ENCODE measurements around the gene LTB4R2.

The LTB4R2 gene

GRCh38 chr14:24299255-24300191, 10.4 kb upstream of the LTB4R2 start, which contains the start of the genes DHRS1 and NOP9:
Gene DHRS1 (minus strand): TSS chr14:24299780. CDS start chr14:24299106, 674 bp downstream.
Gene NOP9 (plus strand): TSS chr14:24299850. CDS start chr14:24299955, 105 bp downstream.
- no peaks in the 10 kb centered on the region for H3K27me3 ChIP-seq (replicated peaks; ENCODE audit: control insufficient read depth, insufficient read depth, low read length, poor library complexity, severe bottlenecking)
- H3K27ac ChIP-seq (ENCODE audit: insufficient read depth, low read length, poor library complexity, severe bottlenecking), result peak within 1 kb of the TSS; percentile 86
- peak; percentile 86 to 88 (median 87) for DNase-seq
- peaks cover 24% of the 10 kb centered on the region for H3K4me1 ChIP-seq (ENCODE audit: control insufficient read depth, insufficient read depth, low read length, poor library complexity, severe bottlenecking)
- H3K36me3 ChIP-seq (ENCODE audit: control insufficient read depth, insufficient read depth, low read length), result peaks cover 46% of the 10 kb centered on the region
- H3K4me3 ChIP-seq (ENCODE audit: insufficient read depth, low read depth, low read length, poor library complexity, severe bottlenecking), result peak within 1 kb of the TSS; percentile 69
- H3K9me3 ChIP-seq (ENCODE audit: control insufficient read depth, low read length), result no peaks in the 10 kb centered on the region

DNA sequence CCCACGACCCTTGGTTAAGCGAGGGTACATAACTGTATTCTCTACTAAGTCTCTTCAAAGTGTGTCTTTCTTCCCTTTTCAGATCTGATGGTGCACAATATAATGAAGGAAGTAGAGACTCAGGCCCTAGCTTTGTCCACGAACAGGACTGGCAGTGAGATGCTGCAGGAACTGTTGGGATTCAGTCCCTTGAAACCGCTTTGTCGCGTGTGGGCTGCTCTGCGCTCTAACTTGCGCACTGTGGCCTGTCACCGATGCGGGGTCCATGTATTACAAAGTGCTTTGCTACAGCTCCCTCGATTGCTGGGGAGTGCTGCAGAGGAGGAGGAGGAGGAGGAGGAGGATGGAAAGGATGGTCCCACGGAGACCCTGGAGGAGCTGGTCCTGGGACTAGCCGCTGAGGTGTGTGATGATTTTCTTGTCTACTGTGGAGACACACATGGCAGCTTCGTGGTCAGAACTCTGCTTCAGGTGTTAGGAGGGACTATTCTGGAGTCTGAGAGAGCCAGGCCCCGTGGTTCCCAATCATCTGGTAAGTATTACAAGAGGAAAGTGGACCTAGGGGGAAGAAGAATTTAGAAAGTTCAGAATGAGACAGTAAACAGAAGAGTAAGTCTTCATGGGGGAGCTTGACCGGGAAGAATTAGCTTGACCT, 9.5 kb upstream of the LTB4R2 start:
- peaks cover 24% of the 10 kb centered on the region for H3K4me1 ChIP-seq (ENCODE audit: control insufficient read depth, insufficient read depth, low read length, poor library complexity, severe bottlenecking)
- no peaks in the 10 kb centered on the region for H3K9me3 ChIP-seq (ENCODE audit: control insufficient read depth, low read length)
- H3K27me3 ChIP-seq (replicated peaks; ENCODE audit: control insufficient read depth, insufficient read depth, low read length, poor library complexity, severe bottlenecking), result no peaks in the 10 kb centered on the region
- DNase-seq, result no peak
- peak overlapping the region; percentile 86 for H3K27ac ChIP-seq (ENCODE audit: insufficient read depth, low read length, poor library complexity, severe bottlenecking)
- H3K4me3 ChIP-seq (ENCODE audit: insufficient read depth, low read depth, low read length, poor library complexity, severe bottlenecking), result peak overlapping the region; percentile 69
- peaks cover 49% of the 10 kb centered on the region for H3K36me3 ChIP-seq (ENCODE audit: control insufficient read depth, insufficient read depth, low read length)

DNA sequence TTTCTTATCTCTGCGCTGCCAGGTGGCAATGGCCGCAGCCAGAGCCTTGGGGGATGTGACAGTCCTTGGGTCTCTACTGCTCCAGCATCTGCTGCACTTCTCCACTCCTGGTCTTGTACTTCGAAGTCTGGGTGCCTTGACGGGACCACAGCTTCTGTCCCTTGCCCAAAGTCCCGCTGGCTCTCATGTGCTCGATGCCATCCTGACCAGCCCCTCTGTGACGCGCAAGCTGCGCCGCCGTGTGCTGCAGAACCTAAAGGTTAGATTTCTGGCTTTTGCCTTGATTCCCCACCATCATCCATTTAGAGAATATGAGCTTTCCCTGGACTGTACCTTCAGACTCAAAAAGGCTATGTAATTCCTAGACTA, 5.9 kb upstream of the LTB4R2 start:
- H3K27me3 ChIP-seq (replicated peaks; ENCODE audit: control insufficient read depth, insufficient read depth, low read length, poor library complexity, severe bottlenecking), result no peaks in the 10 kb centered on the region
- no peak overlapping the region for H3K27ac ChIP-seq (ENCODE audit: insufficient read depth, low read length, poor library complexity, severe bottlenecking)
- no peaks in the 10 kb centered on the region for H3K9me3 ChIP-seq (ENCODE audit: control insufficient read depth, low read length)
- no peak overlapping the region for H3K4me3 ChIP-seq (ENCODE audit: insufficient read depth, low read depth, low read length, poor library complexity, severe bottlenecking)
- DNase-seq, result no peak
- peaks cover 60% of the 10 kb centered on the region for H3K36me3 ChIP-seq (ENCODE audit: control insufficient read depth, insufficient read depth, low read length)
- peaks cover 16% of the 10 kb centered on the region for H3K4me1 ChIP-seq (ENCODE audit: control insufficient read depth, insufficient read depth, low read length, poor library complexity, severe bottlenecking)

GRCh38 chr14:24307156-24307574, 2.8 kb upstream of the LTB4R2 start:
- no peaks in the 10 kb centered on the region for H3K9me3 ChIP-seq (ENCODE audit: control insufficient read depth, low read length)
- no peaks in the 10 kb centered on the region for H3K27me3 ChIP-seq (replicated peaks; ENCODE audit: control insufficient read depth, insufficient read depth, low read length, poor library complexity, severe bottlenecking)
- H3K4me3 ChIP-seq (ENCODE audit: insufficient read depth, low read depth, low read length, poor library complexity, severe bottlenecking), result no peak overlapping the region
- H3K36me3 ChIP-seq (ENCODE audit: control insufficient read depth, insufficient read depth, low read length), result peaks cover 55% of the 10 kb centered on the region
- H3K4me1 ChIP-seq (ENCODE audit: control insufficient read depth, insufficient read depth, low read length, poor library complexity, severe bottlenecking), result peaks cover 29% of the 10 kb centered on the region
- DNase-seq, result no peak
- H3K27ac ChIP-seq (ENCODE audit: insufficient read depth, low read length, poor library complexity, severe bottlenecking), result no peak overlapping the region

- Histone ChIP-seq H3K9me3 (ENCODE audit: control insufficient read depth, low read length) (no peaks in the 10 kb centered on the region), H3K4me3 (ENCODE audit: insufficient read depth, low read depth, low read length, poor library complexity, severe bottlenecking) (no peak within 1 kb of the TSS), H3K27ac (ENCODE audit: insufficient read depth, low read length, poor library complexity, severe bottlenecking) (peak within 1 kb of the TSS; percentile 25), H3K4me1 (ENCODE audit: control insufficient read depth, insufficient read depth, low read length, poor library complexity, severe bottlenecking) (peaks cover 35% of the 10 kb centered on the region), H3K27me3 (replicated peaks; ENCODE audit: control insufficient read depth, insufficient read depth, low read length, poor library complexity, severe bottlenecking) (no peaks in the 10 kb centered on the region), H3K36me3 (ENCODE audit: control insufficient read depth, insufficient read depth, low read length) (peaks cover 49% of the 10 kb centered on the region)
- DNase-seq, result peak in 2 of 3 donors; percentile 31 to 52
Measured at GRCh38 chr14:24307575-24308341, 2.2 kb upstream of the LTB4R2 start, which contains the start of gene CIDEB. Gene CIDEB (minus strand): TSS chr14:24307977. CDS start chr14:24307858, 119 bp downstream.

DNA sequence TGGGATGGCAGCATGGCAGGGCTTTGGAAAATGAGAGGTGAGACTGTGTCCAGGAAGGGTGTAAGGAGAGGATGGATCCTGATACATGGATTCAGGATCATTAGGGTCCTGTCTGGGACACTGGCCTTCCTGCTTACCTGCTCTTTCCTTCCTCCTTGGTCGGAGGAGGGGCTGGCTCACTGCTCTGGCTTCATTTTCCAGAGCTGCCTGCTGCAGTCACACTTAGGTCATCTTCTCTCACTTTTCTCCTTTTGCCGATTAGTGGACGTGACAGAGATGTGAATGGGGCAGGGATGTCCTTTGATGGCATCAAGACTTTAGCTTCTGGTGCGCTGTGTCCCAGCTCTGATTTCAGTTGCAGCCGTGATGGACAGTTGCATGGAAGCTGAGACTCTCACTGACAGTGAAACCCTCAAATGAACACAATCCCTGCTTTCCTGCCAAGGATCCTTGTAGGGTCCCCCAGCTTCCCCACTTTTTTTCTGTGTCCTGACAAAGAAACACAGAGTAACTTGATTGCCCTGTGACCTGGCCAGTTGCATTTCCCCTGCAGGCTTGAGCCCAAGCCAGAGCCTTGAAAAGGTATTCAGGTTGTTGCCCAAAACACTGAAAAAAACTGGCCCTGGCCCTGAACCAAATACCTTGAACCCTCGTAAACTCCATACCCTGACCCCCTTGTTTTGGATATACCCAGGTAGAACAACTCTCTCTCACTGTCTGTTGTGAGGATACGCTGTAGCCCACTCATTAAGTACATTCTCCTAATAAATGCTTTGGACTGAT, 1.4 kb upstream of the LTB4R2 start:
- peaks cover 41% of the 10 kb centered on the region for H3K4me1 ChIP-seq (ENCODE audit: control insufficient read depth, insufficient read depth, low read length, poor library complexity, severe bottlenecking)

DNA sequence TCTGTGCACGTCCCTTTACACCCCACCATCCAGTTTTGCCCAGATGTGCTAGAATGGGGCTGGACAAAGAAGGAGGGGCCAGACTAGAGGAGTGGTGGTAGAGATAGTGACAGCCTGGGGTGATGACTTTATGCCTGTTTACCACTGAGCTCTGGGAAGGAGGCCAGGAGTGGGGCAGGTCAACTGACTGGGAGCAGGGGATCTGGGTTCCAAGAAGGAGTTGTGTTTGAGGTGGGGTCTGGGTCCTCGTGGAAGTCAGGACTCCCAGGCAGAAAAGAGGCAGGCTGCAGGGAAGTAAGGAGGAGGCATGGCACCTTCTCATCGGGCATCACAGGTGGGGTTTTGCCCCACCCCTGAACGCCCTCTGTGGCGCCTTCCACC, 315 bp downstream of the LTB4R2 start:
- peaks cover 24% of the 10 kb centered on the region for H3K36me3 ChIP-seq (ENCODE audit: control insufficient read depth, insufficient read depth, low read length)
- H3K9me3 ChIP-seq (ENCODE audit: control insufficient read depth, low read length), result no peaks in the 10 kb centered on the region
- no peaks in the 10 kb centered on the region for H3K27me3 ChIP-seq (replicated peaks; ENCODE audit: control insufficient read depth, insufficient read depth, low read length, poor library complexity, severe bottlenecking)
- H3K27ac ChIP-seq (ENCODE audit: insufficient read depth, low read length, poor library complexity, severe bottlenecking), result peak overlapping the region; percentile 75
- no peak for DNase-seq
- H3K4me3 ChIP-seq (ENCODE audit: insufficient read depth, low read depth, low read length, poor library complexity, severe bottlenecking), result peak overlapping the region; percentile 47
- peaks cover 59% of the 10 kb centered on the region for H3K4me1 ChIP-seq (ENCODE audit: control insufficient read depth, insufficient read depth, low read length, poor library complexity, severe bottlenecking)

More for the DNA sequence above, 1.4 kb upstream of the LTB4R2 start:
- H3K4me3 ChIP-seq (ENCODE audit: insufficient read depth, low read depth, low read length, poor library complexity, severe bottlenecking), result no peak overlapping the region
- H3K9me3 ChIP-seq (ENCODE audit: control insufficient read depth, low read length), result no peaks in the 10 kb centered on the region
- peak overlapping the region; percentile 75 for H3K27ac ChIP-seq (ENCODE audit: insufficient read depth, low read length, poor library complexity, severe bottlenecking)
- DNase-seq, result no peak
- H3K36me3 ChIP-seq (ENCODE audit: control insufficient read depth, insufficient read depth, low read length), result peaks cover 41% of the 10 kb centered on the region
- no peaks in the 10 kb centered on the region for H3K27me3 ChIP-seq (replicated peaks; ENCODE audit: control insufficient read depth, insufficient read depth, low read length, poor library complexity, severe bottlenecking)

- peak within 1 kb of the TSS; percentile 47 for H3K4me3 ChIP-seq (ENCODE audit: insufficient read depth, low read depth, low read length, poor library complexity, severe bottlenecking)
Measured at GRCh38 chr14:24310646-24311604, 985 bp downstream of the LTB4R2 start, which contains the start of gene LTB4R. Gene LTB4R (plus strand): TSS chr14:24311502. CDS start chr14:24315652, 4,150 bp downstream.

More at GRCh38 chr14:24310646-24311604, 985 bp downstream of the LTB4R2 start, which contains the start of gene LTB4R:
- H3K27me3 ChIP-seq (replicated peaks; ENCODE audit: control insufficient read depth, insufficient read depth, low read length, poor library complexity, severe bottlenecking), result no peaks in the 10 kb centered on the region
- peak; percentile 58 to 67 (median 63) for DNase-seq
- peak within 1 kb of the TSS; percentile 75 for H3K27ac ChIP-seq (ENCODE audit: insufficient read depth, low read length, poor library complexity, severe bottlenecking)
- H3K36me3 ChIP-seq (ENCODE audit: control insufficient read depth, insufficient read depth, low read length), result peaks cover 18% of the 10 kb centered on the region
- H3K4me1 ChIP-seq (ENCODE audit: control insufficient read depth, insufficient read depth, low read length, poor library complexity, severe bottlenecking), result peaks cover 65% of the 10 kb centered on the region
- H3K9me3 ChIP-seq (ENCODE audit: control insufficient read depth, low read length), result no peaks in the 10 kb centered on the region

Measured in effector memory CD4-positive, alpha-beta T cell (primary cell).